HG03108 (cell line): Measurements from ENCODE around the gene PANK1.
"Not testable (repeated sequence)": the region's sequence is repeated elsewhere in the genome, so short reads cannot be mapped to it uniquely, and the experiment has no call there.

ENCODE experiments used
- ATAC-seq: cut with Tn5 transposase; IDR thresholded peaks from one replicate; pipeline ENCODE4 v1.9.1; 2021; ENCODE audit warnings: moderate library complexity; ENCODE audit not compliant: unreplicated experiment

The PANK1 gene

GRCh38 chr10:89622151-89622550 is 22.9 kb downstream of the PANK1 start:
- no peak for ATAC-seq

DNA sequence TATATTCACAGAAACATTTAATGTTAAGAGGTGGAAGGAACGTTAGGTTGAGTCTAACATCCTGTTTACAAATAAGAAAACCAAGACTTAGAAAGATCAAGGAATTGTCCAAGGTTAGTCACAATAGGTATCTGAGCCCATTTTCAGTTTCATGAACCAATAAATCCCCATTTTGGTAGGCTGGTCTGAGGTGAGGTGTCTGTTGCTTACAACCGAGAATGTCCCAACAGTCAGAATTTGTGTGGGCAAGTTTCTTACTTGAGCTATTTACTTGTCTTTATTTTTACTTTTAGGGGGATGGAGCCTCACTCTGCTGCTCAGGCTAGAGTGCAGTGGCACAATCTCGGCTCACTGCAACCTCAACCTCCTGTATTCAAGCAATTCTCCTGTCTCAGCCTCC is 23.6 kb downstream of the PANK1 start:
- ATAC-seq: no peak

DNA sequence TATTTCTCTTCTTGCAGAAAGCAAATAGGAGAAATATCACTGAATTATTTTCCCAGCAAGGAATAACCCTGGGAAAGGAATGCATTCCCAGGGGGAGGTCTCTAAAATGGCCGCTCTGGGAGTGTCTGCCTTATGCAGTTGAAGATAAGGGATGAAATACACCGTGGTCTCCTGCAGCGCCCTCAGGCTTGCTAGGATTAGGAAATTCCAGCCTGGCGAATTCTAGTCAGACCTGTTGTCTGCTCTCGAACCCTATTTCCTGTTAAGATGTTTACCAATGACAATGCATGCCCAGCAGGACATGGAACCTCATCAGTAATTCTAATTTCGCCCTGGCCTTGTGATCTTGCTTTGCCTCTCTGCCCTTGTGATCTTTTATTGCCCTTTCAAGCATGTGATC is 24.7 kb downstream of the PANK1 start:
- not testable (repeated sequence) for ATAC-seq

- ATAC-seq: no peak
Measured at GRCh38 chr10:89615824-89616223, 29.2 kb downstream of the PANK1 start.

- ATAC-seq: no peak
Measured at GRCh38 chr10:89615112-89615511, 29.9 kb downstream of the PANK1 start.

DNA sequence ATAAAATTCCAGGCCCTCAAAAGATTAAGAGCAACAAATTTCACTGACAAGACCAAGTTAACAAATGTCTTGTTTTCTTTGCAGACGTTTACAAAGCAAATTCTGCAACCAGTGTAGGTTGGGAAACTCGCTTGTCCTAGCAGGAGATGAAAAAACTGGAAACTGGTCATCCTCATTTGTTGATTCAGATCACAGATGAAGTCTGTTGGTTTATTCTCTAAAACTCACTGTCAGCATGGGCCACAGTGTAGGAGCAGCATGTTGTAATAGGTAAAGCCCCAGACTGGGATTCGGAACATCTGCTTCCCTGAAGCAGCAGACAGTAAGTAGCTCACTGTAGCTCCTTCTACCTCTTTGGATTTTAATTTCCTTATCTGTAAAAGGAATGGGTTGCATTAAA is 31.5 kb downstream of the PANK1 start:
- ATAC-seq: no peak

- no peak for ATAC-seq
Measured at GRCh38 chr10:89611282-89611681, 33.8 kb downstream of the PANK1 start.

DNA sequence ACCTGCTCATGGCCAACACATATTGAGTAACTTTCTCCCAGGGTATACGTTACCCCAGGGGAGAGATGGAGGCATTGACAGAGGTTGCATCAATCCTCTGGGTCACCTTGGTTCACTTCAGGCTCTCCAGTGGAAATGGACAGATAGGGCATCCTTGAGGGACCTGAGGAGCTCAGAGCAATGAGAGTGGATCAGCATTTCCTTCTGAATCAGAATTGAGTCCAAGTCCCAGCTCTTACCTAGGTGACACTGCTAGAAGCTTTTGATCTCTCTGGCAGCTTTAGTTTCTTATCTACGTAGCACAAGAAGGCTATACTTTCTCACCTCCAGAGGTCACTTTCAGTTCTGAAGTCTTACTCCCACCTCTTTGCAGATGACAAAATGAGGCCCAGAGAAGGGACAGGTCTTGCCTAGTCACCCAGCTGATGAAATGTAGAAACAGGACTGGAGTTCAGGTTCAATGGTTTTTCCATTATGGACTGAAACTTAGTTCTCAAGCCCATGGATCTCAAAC is 35.2 kb downstream of the PANK1 start:
- ATAC-seq: peak; percentile 87

GRCh38 chr10:89604200-89604599 is 40.8 kb downstream of the PANK1 start:
- no peak for ATAC-seq

GRCh38 chr10:89602919-89603318 is 42.1 kb downstream of the PANK1 start:
- ATAC-seq: no peak

DNA sequence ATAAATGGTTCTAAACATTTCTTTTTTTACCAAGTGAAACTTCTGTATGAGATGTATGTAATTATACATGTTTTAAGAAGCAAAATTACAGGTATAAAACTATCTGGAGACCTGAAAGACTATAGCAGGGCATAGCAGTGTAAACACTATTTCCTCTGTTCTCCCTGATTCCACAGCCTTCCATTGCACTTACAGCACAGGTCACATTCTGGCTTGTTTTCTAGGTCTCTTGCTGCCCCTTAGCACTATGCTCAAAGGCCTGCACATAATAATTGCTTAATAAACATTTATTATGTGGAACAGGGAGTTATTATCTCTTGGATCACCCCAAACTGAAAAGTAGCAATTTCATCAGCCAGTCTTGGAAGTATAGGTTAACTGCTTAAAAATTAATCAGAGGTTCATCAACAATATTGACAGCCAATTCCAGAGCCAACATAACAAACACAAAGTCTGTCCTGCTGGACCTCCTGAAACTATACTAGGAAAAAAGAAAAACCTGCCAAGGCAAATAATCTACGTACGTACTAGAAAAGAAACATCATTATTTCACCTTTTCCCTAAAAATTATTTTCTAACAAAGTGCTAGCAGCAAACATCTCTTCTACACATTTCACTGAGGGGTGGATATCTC is 43.2 kb downstream of the PANK1 start:
- no peak for ATAC-seq

GRCh38 chr10:89600041-89600440 is 45.0 kb downstream of the PANK1 start:
- no peak for ATAC-seq

GRCh38 chr10:89593043-89593442 is 52.0 kb downstream of the PANK1 start:
- no peak for ATAC-seq

DNA sequence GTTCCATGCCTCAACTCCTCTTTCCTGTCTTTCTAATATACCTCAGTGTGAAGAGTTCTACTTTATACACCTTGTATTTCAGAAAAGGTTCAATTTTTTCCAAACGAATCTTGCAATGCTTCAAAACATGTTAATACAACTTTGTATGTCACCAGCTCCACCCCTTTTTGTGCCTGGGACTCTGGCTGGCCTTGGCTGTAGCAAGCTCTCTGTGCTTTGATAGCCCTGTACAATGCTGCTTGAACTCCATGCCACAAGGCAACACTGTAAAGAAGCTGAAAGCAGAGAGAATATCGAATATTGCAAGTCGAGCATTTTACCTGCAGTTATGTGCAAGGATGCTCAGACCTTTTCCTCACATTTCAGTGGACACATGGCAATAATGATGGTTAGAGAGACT is 52.5 kb downstream of the PANK1 start:
- ATAC-seq: no peak

DNA sequence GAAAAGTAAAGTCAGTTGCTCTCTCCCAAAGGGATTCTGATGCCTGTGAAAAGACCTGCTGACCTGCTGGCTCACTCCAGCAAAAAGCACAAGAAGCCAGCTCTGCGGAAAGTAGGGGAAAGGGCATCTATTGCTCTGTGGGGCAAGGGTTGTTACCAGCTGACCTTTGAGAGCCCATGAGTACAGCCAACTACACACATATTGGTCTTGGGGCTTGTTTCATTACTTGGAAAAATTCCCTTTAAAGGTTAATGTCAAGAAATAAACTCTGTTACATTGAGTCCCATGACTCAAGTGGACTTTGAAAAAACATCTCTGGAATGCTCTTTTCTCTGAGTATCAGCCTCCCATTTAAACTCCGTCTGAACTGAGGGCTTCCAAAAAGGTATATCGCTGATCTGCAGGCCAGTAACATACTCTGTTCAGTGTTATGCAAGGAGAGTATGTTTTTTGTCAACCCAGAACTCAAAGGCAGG is 53.2 kb downstream of the PANK1 start:
- no peak for ATAC-seq

DNA sequence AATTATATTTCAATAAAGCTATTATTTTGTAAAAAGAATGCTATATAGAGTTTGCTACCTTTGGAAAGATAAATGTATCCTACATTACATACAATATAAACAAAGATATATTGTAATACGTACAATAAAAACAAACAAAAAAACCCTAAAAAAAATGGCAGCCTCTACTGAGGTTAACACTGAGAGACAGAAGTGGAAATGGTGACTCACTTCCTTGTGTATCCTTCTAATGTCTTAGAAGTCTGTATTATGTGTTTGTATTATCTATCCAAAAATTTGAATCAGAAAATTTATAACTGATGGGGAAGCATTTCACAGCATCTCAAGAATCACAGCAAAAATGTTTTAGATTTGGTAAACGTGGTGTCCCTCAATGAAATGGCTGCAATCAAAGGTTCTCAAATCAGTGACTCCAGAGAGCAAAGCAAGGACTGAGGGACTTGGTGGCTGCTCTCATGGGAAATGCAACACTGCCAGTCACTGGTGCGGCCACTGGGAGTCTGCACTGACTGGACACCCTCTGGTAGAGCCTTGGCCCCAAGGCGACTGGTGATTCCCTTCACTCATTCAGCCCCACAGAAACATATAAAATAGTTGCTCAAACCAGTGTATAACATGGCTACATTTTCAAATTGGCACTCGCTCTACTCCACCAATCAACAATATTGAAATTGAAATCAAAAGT is 53.8 kb downstream of the PANK1 start:
- ATAC-seq: no peak

DNA sequence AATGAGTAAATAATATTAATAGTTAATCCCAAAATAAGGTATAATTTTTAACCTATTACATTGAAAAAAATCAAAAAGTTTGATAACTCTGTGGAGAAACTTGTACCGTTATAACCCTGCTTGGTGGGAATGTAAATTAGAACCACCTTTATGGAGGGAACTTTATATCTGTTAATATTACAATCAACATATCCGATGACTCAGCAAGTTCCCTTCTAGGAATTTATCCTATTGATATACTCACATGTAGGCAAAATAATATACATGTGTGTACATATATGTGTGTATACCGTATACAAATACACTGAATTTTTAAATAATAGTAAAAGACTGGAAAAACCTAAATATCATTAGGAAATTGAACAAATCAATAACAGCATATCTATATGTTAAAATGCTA is 54.7 kb downstream of the PANK1 start:
- no peak for ATAC-seq

- ATAC-seq: no peak
Measured at GRCh38 chr10:89589101-89589720, 55.8 kb downstream of the PANK1 start.

DNA sequence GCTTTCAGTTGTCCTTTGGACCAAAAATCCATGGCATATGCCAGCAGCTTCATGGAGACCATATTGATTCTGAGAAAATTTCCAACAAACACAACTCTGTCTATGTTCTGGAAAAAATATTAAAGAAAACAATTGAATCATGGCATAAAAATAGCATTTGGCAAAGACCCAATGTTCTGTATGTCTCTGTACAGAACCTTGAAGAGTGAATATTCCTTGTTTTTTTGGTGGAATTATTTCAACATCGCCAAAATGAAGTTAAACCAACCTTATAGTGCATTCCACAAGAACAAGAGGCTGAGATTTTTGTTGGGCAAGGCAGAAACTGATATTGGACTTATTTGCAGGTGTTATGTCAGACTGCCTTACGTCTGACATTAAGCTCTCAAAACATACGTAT is 56.4 kb downstream of the PANK1 start:
- ATAC-seq: no peak

GRCh38 chr10:89582022-89582421 is 63.0 kb downstream of the PANK1 start:
- ATAC-seq: no peak

- ATAC-seq: no peak
Measured at GRCh38 chr10:89580243-89580642, 64.8 kb downstream of the PANK1 start.

- no peak for ATAC-seq
Measured at GRCh38 chr10:89576696-89577095, 68.3 kb downstream of the PANK1 start.
